Bronchial epithelial cell (primary cell): ENCODE results near the gene HAAO. TPM values are rescaled to one million over a fixed set of nuclear protein-coding genes. Genes with fewer than 3 reads are reported as not detected.

Experiments
- DNase-seq: peaks from one replicate; pipeline ENCODE4 v3.0.0-alpha.2; 2010; ENCODE audit warnings: low read depth
- FAIRE-seq: peaks from 2 replicates; lab custom pipeline; 2011; peaks lifted over from hg19 to GRCh38; lab: Jason Lieb, UNC
- H3K27me3 ChIP-seq: 2 replicates; pipeline ENCODE4 v1.5.1; 2011; ENCODE audit warnings: low read length; ENCODE audit not compliant: control insufficient read depth, insufficient read depth
- H3K36me3 ChIP-seq: 2 replicates; pipeline ENCODE4 v1.5.1; 2011; ENCODE audit warnings: low read length; ENCODE audit not compliant: control insufficient read depth, insufficient read depth
- H3K4me3 ChIP-seq: 2 replicates; pipeline ENCODE4 v1.5.1; 2011; ENCODE audit warnings: mild to moderate bottlenecking, low read depth, low read length, control low read depth
- total RNA-seq: library from RNA; depleted of rRNA; stranded (reverse); fragments of >200 nt; gene quantifications from 2 replicates; pipeline ENCODE4 v1.2.1, GENCODE V29; 2014
- TF ChIP-seq, protein P1 (sequence below): IDR thresholded peaks from 2 replicates; pipeline ENCODE4 v1.5.1; 2011; ENCODE audit warnings: mild to moderate bottlenecking, moderate library complexity, low read length, control low read depth, inconsistent platforms; ENCODE audit not compliant: insufficient read depth, severe bottlenecking

Gene HAAO
- total RNA-seq, 1 donor from 2014 or later = not detected

GRCh38 chr2:42775186-42775585 is 17.2 kb downstream of the HAAO start:
- Histone ChIP-seq H3K4me3 (no peak overlapping the region), H3K36me3 (no peaks in the 10 kb centered on the region), H3K27me3 (no peaks in the 10 kb centered on the region)
- TF ChIP-seq, protein P1, sequence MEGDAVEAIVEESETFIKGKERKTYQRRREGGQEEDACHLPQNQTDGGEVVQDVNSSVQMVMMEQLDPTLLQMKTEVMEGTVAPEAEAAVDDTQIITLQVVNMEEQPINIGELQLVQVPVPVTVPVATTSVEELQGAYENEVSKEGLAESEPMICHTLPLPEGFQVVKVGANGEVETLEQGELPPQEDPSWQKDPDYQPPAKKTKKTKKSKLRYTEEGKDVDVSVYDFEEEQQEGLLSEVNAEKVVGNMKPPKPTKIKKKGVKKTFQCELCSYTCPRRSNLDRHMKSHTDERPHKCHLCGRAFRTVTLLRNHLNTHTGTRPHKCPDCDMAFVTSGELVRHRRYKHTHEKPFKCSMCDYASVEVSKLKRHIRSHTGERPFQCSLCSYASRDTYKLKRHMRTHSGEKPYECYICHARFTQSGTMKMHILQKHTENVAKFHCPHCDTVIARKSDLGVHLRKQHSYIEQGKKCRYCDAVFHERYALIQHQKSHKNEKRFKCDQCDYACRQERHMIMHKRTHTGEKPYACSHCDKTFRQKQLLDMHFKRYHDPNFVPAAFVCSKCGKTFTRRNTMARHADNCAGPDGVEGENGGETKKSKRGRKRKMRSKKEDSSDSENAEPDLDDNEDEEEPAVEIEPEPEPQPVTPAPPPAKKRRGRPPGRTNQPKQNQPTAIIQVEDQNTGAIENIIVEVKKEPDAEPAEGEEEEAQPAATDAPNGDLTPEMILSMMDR = no peak
- no peak for FAIRE-seq
- no peak for DNase-seq

GRCh38 chr2:42771546-42772153 is 20.7 kb downstream of the HAAO start:
- Histone ChIP-seq H3K4me3 (no peak overlapping the region), H3K27me3 (no peaks in the 10 kb centered on the region), H3K36me3 (no peaks in the 10 kb centered on the region)
- FAIRE-seq (no peak), DNase-seq (no peak)
- TF ChIP-seq, protein P1 = no peak

DNA sequence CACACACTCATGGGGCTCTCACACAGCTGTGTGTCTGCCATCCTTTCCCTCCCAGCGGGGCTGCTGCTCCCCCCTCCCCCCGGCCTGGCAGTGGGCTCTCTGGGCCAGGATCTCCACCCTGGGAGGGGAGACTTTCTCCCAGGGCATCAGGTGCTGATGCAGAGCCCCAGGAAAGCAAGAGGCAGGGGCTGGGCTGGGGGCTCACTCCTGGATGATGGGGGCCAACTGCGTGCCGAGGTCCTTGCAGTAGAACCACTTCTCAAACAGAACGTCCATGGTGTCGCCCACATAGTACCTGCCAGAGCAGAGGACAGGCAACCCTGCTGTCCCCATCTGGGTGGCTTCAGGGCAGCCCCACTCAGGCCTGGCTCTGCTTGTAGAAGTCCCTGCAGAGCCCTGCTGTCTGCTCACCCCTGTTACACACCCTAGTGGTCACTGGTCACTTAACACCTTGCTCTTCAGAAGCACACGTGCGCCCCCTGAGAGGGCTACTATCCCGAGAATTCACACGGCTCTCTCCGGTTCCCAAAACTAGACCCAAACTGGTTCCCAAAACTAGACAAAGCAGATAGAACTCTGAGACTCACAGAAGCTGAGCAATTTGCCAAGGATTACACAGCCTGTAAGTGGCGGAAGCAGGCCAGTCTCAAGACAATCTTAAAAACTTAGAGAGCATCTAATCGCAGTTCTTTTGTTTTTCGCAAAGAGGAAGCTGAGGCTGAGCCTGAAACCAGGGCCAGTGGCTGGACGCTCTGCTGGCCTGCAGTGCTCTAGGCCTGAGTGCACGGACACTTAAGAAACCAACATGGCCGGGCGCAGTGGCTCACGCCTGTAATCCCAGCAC is 21.9 kb downstream of the HAAO start:
- peak; percentile 36 for DNase-seq

GRCh38 chr2:42769583-42770287 is 22.6 kb downstream of the HAAO start:
- Histone ChIP-seq H3K36me3 (no peaks in the 10 kb centered on the region), H3K4me3 (no peak overlapping the region), H3K27me3 (no peaks in the 10 kb centered on the region)
- TF ChIP-seq, protein P1 = no peak
- DNase-seq (no peak), FAIRE-seq (no peak)

More for the DNA sequence above, 21.9 kb downstream of the HAAO start:
- no peaks in the 10 kb centered on the region for H3K36me3 ChIP-seq
- FAIRE-seq = no peak
- no peaks in the 10 kb centered on the region for H3K27me3 ChIP-seq
- TF ChIP-seq, protein P1 = peak; percentile 38
- H3K4me3 ChIP-seq = no peak overlapping the region

GRCh38 chr2:42768706-42769256 is 23.6 kb downstream of the HAAO start:
- Histone ChIP-seq H3K27me3 (no peaks in the 10 kb centered on the region), H3K36me3 (no peaks in the 10 kb centered on the region), H3K4me3 (no peak overlapping the region)
- TF ChIP-seq, protein P1 = no peak
- DNase-seq (no peak), FAIRE-seq (no peak)
